ENCODE data around the gene NRN1.

NRN1 gene

GRCh38 chr6:5990786-5991185 is 15.9 kb downstream of the NRN1 start:
- no peak for TF ChIP-seq CTCF (IDR thresholded peaks at IDR 0.05; ENCODE audit: control insufficient read depth, extremely low read depth, insufficient read depth)
- no peak for DNase-seq (ENCODE audit: low read depth)
- H3K4me3 ChIP-seq (ENCODE audit: low read depth, low read length): no peak overlapping the region

- DNase-seq (ENCODE audit: low read depth): no peak
- TF ChIP-seq CTCF (IDR thresholded peaks at IDR 0.05; ENCODE audit: control insufficient read depth, extremely low read depth, insufficient read depth): no peak
- no peak overlapping the region for H3K4me3 ChIP-seq (ENCODE audit: low read depth, low read length)
Measured at GRCh38 chr6:5989141-5989723, 17.5 kb downstream of the NRN1 start.

- TF ChIP-seq CTCF (IDR thresholded peaks at IDR 0.05; ENCODE audit: control insufficient read depth, extremely low read depth, insufficient read depth): no peak
- DNase-seq (ENCODE audit: low read depth): no peak
- H3K4me3 ChIP-seq (ENCODE audit: low read depth, low read length): no peak overlapping the region
Measured at GRCh38 chr6:5986861-5987260, 19.9 kb downstream of the NRN1 start.

GRCh38 chr6:5984150-5985089 is 22.3 kb downstream of the NRN1 start:
- H3K4me3 ChIP-seq (ENCODE audit: low read depth, low read length): no peak overlapping the region
- no peak for DNase-seq (ENCODE audit: low read depth)
- TF ChIP-seq CTCF (IDR thresholded peaks at IDR 0.05; ENCODE audit: control insufficient read depth, extremely low read depth, insufficient read depth): no peak

GRCh38 chr6:5981126-5982026 is 25.3 kb downstream of the NRN1 start:
- no peak overlapping the region for H3K4me3 ChIP-seq (ENCODE audit: low read depth, low read length)
- no peak for DNase-seq (ENCODE audit: low read depth)
- no peak for TF ChIP-seq CTCF (IDR thresholded peaks at IDR 0.05; ENCODE audit: control insufficient read depth, extremely low read depth, insufficient read depth)

GRCh38 chr6:5979650-5980420 is 26.9 kb downstream of the NRN1 start:
- DNase-seq (ENCODE audit: low read depth): no peak
- no peak for TF ChIP-seq CTCF (IDR thresholded peaks at IDR 0.05; ENCODE audit: control insufficient read depth, extremely low read depth, insufficient read depth)
- H3K4me3 ChIP-seq (ENCODE audit: low read depth, low read length): no peak overlapping the region

Measured in LNCaP clone FGC (cell line).